GM13976 (cell line): ENCODE results near the gene LMF1.

Source experiments
- DNase-seq: peaks from one replicate; pipeline ENCODE4 v3.0.0; 2012; ENCODE audit warnings: low spot score
- CTCF ChIP-seq: IDR thresholded peaks from 2 replicates; pipeline ENCODE4 v1.5.1; 2012; ENCODE audit warnings: borderline replicate concordance, mild to moderate bottlenecking; ENCODE audit not compliant: insufficient read depth; ENCODE audit errors: extremely low read depth, missing control alignments, control extremely low read depth
- in situ Hi-C: fragments of 300-500 bp; cut with MboI; formaldehyde crosslinking; loops from one replicate; pipeline ENCODE4 v1.12.0; 2022; ENCODE audit warnings: low sequenced_read_pairs, mixed read lengths, inconsistent platforms; ENCODE audit not compliant: unreplicated experiment

Gene LMF1

GRCh38 chr16:912684-913613, 57.8 kb downstream of the LMF1 start:
- no peak for TF ChIP-seq CTCF
- in situ Hi-C loops: no loop called here

GRCh38 chr16:912322-912683, 58.5 kb downstream of the LMF1 start:
- in situ Hi-C loops: no loop called here
- TF ChIP-seq CTCF: no peak

More at GRCh38 chr16:912684-913613, 57.8 kb downstream of the LMF1 start:
- DNase-seq: no peak

GRCh38 chr16:911604-912321, 59.0 kb downstream of the LMF1 start:
- in situ Hi-C loops: no loop called here

More at GRCh38 chr16:912322-912683, 58.5 kb downstream of the LMF1 start:
- DNase-seq: no peak

GRCh38 chr16:911101-911500, 59.7 kb downstream of the LMF1 start:
- no peak for DNase-seq
- in situ Hi-C loops: no loop called here
- no peak for TF ChIP-seq CTCF

More at GRCh38 chr16:911604-912321, 59.0 kb downstream of the LMF1 start:
- DNase-seq: no peak
- TF ChIP-seq CTCF: no peak

GRCh38 chr16:910181-910580, 60.6 kb downstream of the LMF1 start:
- no peak for TF ChIP-seq CTCF
- DNase-seq: no peak
- in situ Hi-C loops: no loop called here

- in situ Hi-C loops: no loop called here
- DNase-seq: no peak
- no peak for TF ChIP-seq CTCF
Observed at GRCh38 chr16:909281-910000, 61.3 kb downstream of the LMF1 start.
